DND-41 (cell line): Measurements from ENCODE around the gene TGM5.

Experiments used
- ATAC-seq: fragments of 200-7000 bp; cut with Tn5 transposase; 3 replicates; pipeline ENCODE4 v1.9.1; 2021; ENCODE audit warnings: low read depth; ENCODE audit not compliant: insufficient read depth
- DNase-seq: peaks from one replicate; pipeline ENCODE4 v3.0.0-alpha.2; 2020
- H2AFZ ChIP-seq: 2 replicates; pipeline ENCODE4 v1.6.0; 2012; ENCODE audit warnings: low read depth, low read length
- H3K27ac ChIP-seq: 2 replicates; pipeline ENCODE4 v1.5.1; 2012; ENCODE audit warnings: low read length, inconsistent platforms
- H3K27me3 ChIP-seq: fragments of 200-600 bp; sonication (generic); 2 replicates; pipeline ENCODE4 v1.6.0; 2012; ENCODE audit warnings: low read length, mild to moderate bottlenecking, inconsistent platforms; ENCODE audit not compliant: insufficient read depth, poor library complexity
- H3K36me3 ChIP-seq: 2 replicates; pipeline ENCODE4 v1.5.1; 2012; ENCODE audit warnings: low read length, inconsistent platforms; ENCODE audit not compliant: insufficient read depth
- H3K4me1 ChIP-seq: 2 replicates; pipeline ENCODE4 v1.5.1; 2012; ENCODE audit warnings: mild to moderate bottlenecking, low read length; ENCODE audit not compliant: insufficient read depth
- H3K4me2 ChIP-seq: 2 replicates; pipeline ENCODE4 v1.6.0; 2012; ENCODE audit warnings: mild to moderate bottlenecking, moderate library complexity, low read length, inconsistent platforms; ENCODE audit not compliant: insufficient read depth
- H3K4me3 ChIP-seq, 2 experiments: fragments of 200-600 bp in 1 of 2; shearing (Covaris generic) in 1 of 2; 2 replicates each; pipeline ENCODE4 v1.5.1; 2012 to 2016; ENCODE audit warnings: inconsistent platforms in 2 of 2, low read length in 2 of 2, mild to moderate bottlenecking in 2 of 2, low read depth in 1 of 2, moderate library complexity in 1 of 2
- H3K79me2 ChIP-seq: 2 replicates; pipeline ENCODE4 v1.6.0; 2012; ENCODE audit warnings: low read length, inconsistent platforms; ENCODE audit not compliant: insufficient read depth
- H3K9ac ChIP-seq: 2 replicates; pipeline ENCODE4 v1.6.0; 2012; ENCODE audit warnings: low read depth, mild to moderate bottlenecking, inconsistent platforms, low read length, moderate library complexity
- H3K9me3 ChIP-seq: 2 replicates; pipeline ENCODE4 v1.5.1; 2012; ENCODE audit warnings: low read length, moderate library complexity, mild to moderate bottlenecking, inconsistent platforms; ENCODE audit not compliant: insufficient read depth, severe bottlenecking
- H4K20me1 ChIP-seq: 2 replicates; pipeline ENCODE4 v1.6.0; 2012; ENCODE audit warnings: low read length; ENCODE audit not compliant: insufficient read depth
- EZH2 ChIP-seq: IDR thresholded peaks from 3 replicates; pipeline ENCODE4 v1.6.1; 2012; ENCODE audit warnings: borderline replicate concordance, low read depth, mild to moderate bottlenecking, moderate library complexity, low read length, inconsistent platforms; ENCODE audit not compliant: severe bottlenecking
- TF ChIP-seq, protein P1 (sequence below): IDR thresholded peaks from 2 replicates; pipeline ENCODE4 v1.5.1; 2012; ENCODE audit warnings: borderline replicate concordance, low read length, moderate library complexity, mild to moderate bottlenecking; ENCODE audit not compliant: poor library complexity, severe bottlenecking; ENCODE audit errors: extremely low read depth

Gene TGM5

DNA sequence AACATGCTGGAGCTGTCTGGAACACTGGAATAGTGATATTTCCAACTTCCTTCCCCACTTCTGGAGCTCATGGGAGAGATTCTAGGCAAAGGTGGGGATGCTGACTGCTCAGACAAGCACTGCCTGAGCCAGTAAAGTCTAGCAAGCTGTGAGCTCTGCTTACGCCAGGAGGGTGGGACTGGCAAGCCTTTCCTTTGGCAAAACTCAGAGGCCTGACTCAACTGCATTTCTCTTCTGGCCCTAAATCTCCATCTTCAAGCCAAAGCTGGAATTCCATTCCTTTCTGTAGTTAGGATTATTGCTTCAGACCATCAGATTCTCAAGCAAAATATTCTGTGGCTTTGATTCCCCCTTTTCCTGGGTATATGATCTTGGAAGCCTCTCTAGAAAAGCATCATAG, 25.6 kb downstream of the TGM5 start:
- H3K9ac ChIP-seq = no peak overlapping the region
- H3K4me1 ChIP-seq = no peaks in the 10 kb centered on the region
- no peaks in the 10 kb centered on the region for H3K9me3 ChIP-seq
- TF ChIP-seq EZH2 = no peak
- TF ChIP-seq, protein P1, sequence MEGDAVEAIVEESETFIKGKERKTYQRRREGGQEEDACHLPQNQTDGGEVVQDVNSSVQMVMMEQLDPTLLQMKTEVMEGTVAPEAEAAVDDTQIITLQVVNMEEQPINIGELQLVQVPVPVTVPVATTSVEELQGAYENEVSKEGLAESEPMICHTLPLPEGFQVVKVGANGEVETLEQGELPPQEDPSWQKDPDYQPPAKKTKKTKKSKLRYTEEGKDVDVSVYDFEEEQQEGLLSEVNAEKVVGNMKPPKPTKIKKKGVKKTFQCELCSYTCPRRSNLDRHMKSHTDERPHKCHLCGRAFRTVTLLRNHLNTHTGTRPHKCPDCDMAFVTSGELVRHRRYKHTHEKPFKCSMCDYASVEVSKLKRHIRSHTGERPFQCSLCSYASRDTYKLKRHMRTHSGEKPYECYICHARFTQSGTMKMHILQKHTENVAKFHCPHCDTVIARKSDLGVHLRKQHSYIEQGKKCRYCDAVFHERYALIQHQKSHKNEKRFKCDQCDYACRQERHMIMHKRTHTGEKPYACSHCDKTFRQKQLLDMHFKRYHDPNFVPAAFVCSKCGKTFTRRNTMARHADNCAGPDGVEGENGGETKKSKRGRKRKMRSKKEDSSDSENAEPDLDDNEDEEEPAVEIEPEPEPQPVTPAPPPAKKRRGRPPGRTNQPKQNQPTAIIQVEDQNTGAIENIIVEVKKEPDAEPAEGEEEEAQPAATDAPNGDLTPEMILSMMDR = no peak
- peaks cover 16% of the 10 kb centered on the region for H3K27me3 ChIP-seq
- H3K4me3 ChIP-seq = no peak overlapping the region
- no peak overlapping the region for H3K4me2 ChIP-seq
- no peaks in the 10 kb centered on the region for H4K20me1 ChIP-seq
- no peaks in the 10 kb centered on the region for H3K79me2 ChIP-seq
- H2AFZ ChIP-seq = no peak overlapping the region
- H3K36me3 ChIP-seq = no peaks in the 10 kb centered on the region
- no peak overlapping the region for H3K27ac ChIP-seq
- ATAC-seq = no peak
- DNase-seq = no peak

DNA sequence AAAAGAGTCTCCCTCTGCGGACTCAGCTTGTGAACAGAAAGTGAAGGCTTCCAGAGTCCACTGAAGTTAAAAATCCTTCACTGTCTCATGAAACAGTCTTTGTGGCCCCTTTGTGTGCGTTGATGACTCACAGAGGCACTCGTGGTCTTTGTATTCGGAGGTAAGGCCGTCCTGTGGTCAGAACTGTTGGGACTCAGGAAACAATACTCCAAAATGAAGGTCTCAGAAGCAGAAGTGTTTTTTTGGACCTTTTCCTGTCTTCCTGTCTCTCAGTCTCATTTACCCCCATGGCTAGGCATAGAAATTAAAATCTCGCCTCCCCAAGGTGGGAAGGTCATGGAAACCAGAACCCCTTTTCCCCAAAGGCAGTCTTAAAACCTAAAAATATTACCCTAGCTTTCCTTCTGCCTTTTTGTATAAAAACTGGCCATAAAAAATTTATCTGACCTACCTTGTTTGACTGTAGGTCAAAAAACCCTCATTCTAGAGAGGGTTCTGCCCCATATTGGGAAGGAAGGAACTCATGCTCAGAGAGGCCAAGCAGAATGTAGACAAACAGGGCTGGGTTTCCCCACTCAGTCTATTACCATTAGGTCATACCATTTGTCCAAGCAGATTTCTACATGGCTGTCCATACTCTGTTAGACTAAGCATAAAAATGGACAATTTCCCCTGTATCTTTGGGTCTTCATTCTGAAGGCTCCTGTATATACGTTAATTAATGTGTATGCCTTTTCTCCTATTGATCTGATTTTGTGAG, 26.8 kb downstream of the TGM5 start:
- no peak for TF ChIP-seq EZH2
- TF ChIP-seq, protein P1 = no peak
- H4K20me1 ChIP-seq = no peaks in the 10 kb centered on the region
- ATAC-seq (peak; percentile 37; the same call in 1 of the 3 replicates), DNase-seq (no peak)
- H3K36me3 ChIP-seq = no peaks in the 10 kb centered on the region
- H3K4me2 ChIP-seq = no peak overlapping the region
- no peak overlapping the region for H3K9ac ChIP-seq
- H2AFZ ChIP-seq = no peak overlapping the region
- peaks cover 9% of the 10 kb centered on the region for H3K27me3 ChIP-seq
- no peaks in the 10 kb centered on the region for H3K9me3 ChIP-seq
- H3K27ac ChIP-seq = no peak overlapping the region
- H3K4me3 ChIP-seq = no peak overlapping the region
- H3K4me1 ChIP-seq = no peaks in the 10 kb centered on the region
- H3K79me2 ChIP-seq = no peaks in the 10 kb centered on the region

DNA sequence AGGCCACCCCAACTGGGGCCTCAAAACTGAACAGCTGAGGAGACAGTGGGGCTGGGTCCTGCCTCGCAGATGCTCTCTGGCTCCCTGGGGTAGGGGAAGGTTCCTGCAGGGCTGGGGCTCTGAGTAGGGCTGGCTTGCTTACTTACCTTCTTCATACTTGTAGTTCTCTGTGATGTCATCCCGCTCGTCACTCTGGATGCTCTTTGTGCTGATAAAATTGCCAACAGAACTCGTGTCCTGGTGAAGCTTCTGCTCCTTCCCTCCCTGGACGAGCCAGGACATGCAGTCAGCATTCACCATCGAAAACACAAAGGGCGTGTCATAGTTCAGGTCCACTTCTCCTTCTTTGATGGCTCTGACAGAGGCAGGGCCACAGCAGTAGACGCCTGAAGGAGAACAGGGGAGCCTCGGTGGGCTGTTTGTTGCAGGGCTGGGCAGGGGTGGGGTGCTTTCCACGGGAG, 28.0 kb downstream of the TGM5 start:
- Histone ChIP-seq H2AFZ (no peak overlapping the region), H4K20me1 (no peaks in the 10 kb centered on the region), H3K79me2 (no peaks in the 10 kb centered on the region), H3K4me3 (no peak overlapping the region), H3K4me1 (no peaks in the 10 kb centered on the region), H3K9ac (no peak overlapping the region), H3K27me3 (peaks cover 9% of the 10 kb centered on the region), H3K9me3 (no peaks in the 10 kb centered on the region), H3K36me3 (no peaks in the 10 kb centered on the region), H3K4me2 (no peak overlapping the region), H3K27ac (no peak overlapping the region)
- DNase-seq (no peak), ATAC-seq (no peak)
- TF ChIP-seq, protein P1 = no peak
- TF ChIP-seq EZH2 = no peak
